PC-9 (cell line): ENCODE measurements around the gene GTF2F2. TPM values are rescaled to one million over a fixed set of nuclear protein-coding genes. Genes with fewer than 3 reads are reported as not detected.

Experiments used
- BruUV-seq: library from RNA; stranded (reverse); fragments of 400-500 nt; replicated peaks from 2 replicates; lab custom pipeline; 2021; lab: Mats Ljungman, UMichigan
- CTCF ChIA-PET: fragments of 300-600 bp; sonication (Branson Sonifier 250); formaldehyde crosslinking; loops from one replicate; lab custom pipeline; 2022; ENCODE audit warnings: antibody characterized with exemption; lab: Charles Lee
- POLR2A ChIA-PET: fragments of 300-600 bp; sonication (Branson Sonifier 250); formaldehyde crosslinking; loops from one replicate; lab custom pipeline; 2022; ENCODE audit warnings: antibody characterized with exemption; ENCODE audit not compliant: unreplicated experiment; lab: Charles Lee
- DNase-seq, 2 experiments: peaks; one replicate each; pipeline versions ENCODE4 v3.0.0 to v3.0.0-alpha.2; 2015 to 2022; ENCODE audit warnings: mixed read lengths in 1 of 2
- H2AFZ ChIP-seq: fragments of 200-600 bp; sonication (generic); 2 replicates; pipeline ENCODE4 v1.8.1; 2017; ENCODE audit warnings: antibody characterized with exemption
- H3F3A ChIP-seq: fragments of 200-600 bp; sonication (generic); 2 replicates; pipeline ENCODE4 v1.8.1; 2017; ENCODE audit warnings: antibody characterized with exemption, mild to moderate bottlenecking, low read depth; ENCODE audit not compliant: insufficient read depth
- H3K27ac ChIP-seq: fragments of 200-600 bp; sonication (generic); 2 replicates; pipeline ENCODE4 v1.6.1; 2016; ENCODE audit warnings: mixed run types
- H3K27me3 ChIP-seq: fragments of 200-600 bp; sonication (generic); 2 replicates; pipeline ENCODE4 v1.6.1; 2016; ENCODE audit warnings: low read depth, mixed run types; ENCODE audit not compliant: insufficient read depth
- H3K36me3 ChIP-seq: fragments of 200-600 bp; sonication (generic); 2 replicates; pipeline ENCODE4 v1.6.1; 2016; ENCODE audit warnings: low read depth, mixed run types
- H3K4me1 ChIP-seq: fragments of 200-600 bp; sonication (generic); replicated peaks from 2 replicates; pipeline ENCODE4 v1.6.1; 2016; ENCODE audit warnings: mixed run types; ENCODE audit not compliant: insufficient read depth
- H3K4me2 ChIP-seq: fragments of 200-600 bp; sonication (generic); 2 replicates; pipeline ENCODE4 v1.6.1; 2017; ENCODE audit warnings: mixed run types
- H3K4me3 ChIP-seq: fragments of 200-600 bp; sonication (generic); 2 replicates; pipeline ENCODE4 v1.6.1; 2016; ENCODE audit warnings: mixed run types
- H3K79me2 ChIP-seq: fragments of 200-600 bp; sonication (generic); 2 replicates; pipeline ENCODE4 v1.6.1; 2017; ENCODE audit warnings: low read depth, mixed run types
- H3K9me2 ChIP-seq: fragments of 200-600 bp; sonication (generic); 2 replicates; pipeline ENCODE4 v1.8.1; 2017; ENCODE audit warnings: mild to moderate bottlenecking; ENCODE audit not compliant: insufficient read depth
- H3K9me3 ChIP-seq: fragments of 200-600 bp; sonication (generic); 2 replicates; pipeline ENCODE4 v1.8.1; 2016; ENCODE audit warnings: low read depth; ENCODE audit not compliant: insufficient read depth
- H4K20me1 ChIP-seq: fragments of 200-600 bp; sonication (generic); 2 replicates; pipeline ENCODE4 v1.8.1; 2017; ENCODE audit not compliant: insufficient read depth
- EZH2 ChIP-seq: fragments of 200-600 bp; sonication (generic); IDR thresholded peaks from 2 replicates; pipeline ENCODE4 v1.8.0; 2017; ENCODE audit warnings: antibody characterized with exemption, low read depth
- intact Hi-C: fragments of 100-400 bp; cut with micrococcal nuclease; formaldehyde crosslinking; loops from one replicate; pipeline ENCODE4 v1.10.0; 2022; ENCODE audit not compliant: unreplicated experiment
- total RNA-seq: library from RNA; stranded (reverse); gene quantifications from 2 replicates; pipeline ENCODE4 v1.2.3, GENCODE V29; 2021
- TF ChIP-seq, protein P1 (sequence below): fragments of 200-600 bp; sonication (generic); conservative IDR thresholded peaks from 2 replicates; pipeline ENCODE4 v1.6.1; 2017; ENCODE audit warnings: mixed run types, antibody characterized with exemption, mild to moderate bottlenecking, moderate library complexity

The GTF2F2 gene
- total RNA-seq, 1 experiment from 2014 or later = 28.8 TPM

DNA sequence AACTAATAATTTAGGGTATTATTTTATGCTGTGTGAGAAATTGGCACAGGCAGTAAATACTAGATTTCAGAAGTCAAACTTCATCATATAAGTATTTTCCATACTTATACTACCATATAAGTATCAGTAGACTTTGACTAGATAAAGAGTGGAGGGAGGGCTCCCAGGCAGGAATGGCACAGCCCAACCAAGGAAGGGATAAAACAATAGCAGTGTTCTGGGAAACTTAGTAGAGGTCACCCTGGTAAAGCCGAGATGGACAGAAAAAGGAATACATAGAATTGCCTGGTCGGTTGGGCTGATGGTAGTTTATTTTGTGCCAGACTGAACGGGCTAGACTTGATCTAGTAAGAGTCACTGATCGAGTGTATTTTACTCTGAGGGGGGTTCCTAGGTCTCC, 100.1 kb downstream of the GTF2F2 start:
- H4K20me1 ChIP-seq = no peaks in the 10 kb centered on the region
- H3K4me3 ChIP-seq = no peak overlapping the region
- H3K36me3 ChIP-seq = no peaks in the 10 kb centered on the region
- CTCF ChIA-PET = no interaction called here
- intact Hi-C loops = loop anchor here (2.0 kb wide), 1 partner anchor 14 kb away; no protein-coding TSS in a partner anchor
- DNase-seq = no peak
- H3K9me3 ChIP-seq = no peaks in the 10 kb centered on the region
- H3K27me3 ChIP-seq = no peaks in the 10 kb centered on the region
- H3K27ac ChIP-seq = peak overlapping the region; percentile 82
- no peak for TF ChIP-seq EZH2
- TF ChIP-seq, protein P1, sequence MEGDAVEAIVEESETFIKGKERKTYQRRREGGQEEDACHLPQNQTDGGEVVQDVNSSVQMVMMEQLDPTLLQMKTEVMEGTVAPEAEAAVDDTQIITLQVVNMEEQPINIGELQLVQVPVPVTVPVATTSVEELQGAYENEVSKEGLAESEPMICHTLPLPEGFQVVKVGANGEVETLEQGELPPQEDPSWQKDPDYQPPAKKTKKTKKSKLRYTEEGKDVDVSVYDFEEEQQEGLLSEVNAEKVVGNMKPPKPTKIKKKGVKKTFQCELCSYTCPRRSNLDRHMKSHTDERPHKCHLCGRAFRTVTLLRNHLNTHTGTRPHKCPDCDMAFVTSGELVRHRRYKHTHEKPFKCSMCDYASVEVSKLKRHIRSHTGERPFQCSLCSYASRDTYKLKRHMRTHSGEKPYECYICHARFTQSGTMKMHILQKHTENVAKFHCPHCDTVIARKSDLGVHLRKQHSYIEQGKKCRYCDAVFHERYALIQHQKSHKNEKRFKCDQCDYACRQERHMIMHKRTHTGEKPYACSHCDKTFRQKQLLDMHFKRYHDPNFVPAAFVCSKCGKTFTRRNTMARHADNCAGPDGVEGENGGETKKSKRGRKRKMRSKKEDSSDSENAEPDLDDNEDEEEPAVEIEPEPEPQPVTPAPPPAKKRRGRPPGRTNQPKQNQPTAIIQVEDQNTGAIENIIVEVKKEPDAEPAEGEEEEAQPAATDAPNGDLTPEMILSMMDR = no peak
- H3K9me2 ChIP-seq = no peaks in the 10 kb centered on the region
- no peak overlapping the region for H2AFZ ChIP-seq
- TSS peak; percentile 17 for BruUV-seq
- POLR2A ChIA-PET = interaction anchor here (0.6 kb wide), 2 partner anchors 11 to 21 kb away, joined by 4 to 18 read pairs; no protein-coding TSS in a partner anchor
- H3K4me1 ChIP-seq = peaks cover 36% of the 10 kb centered on the region
- H3K79me2 ChIP-seq = peaks cover 43% of the 10 kb centered on the region
- H3F3A ChIP-seq = peaks cover 22% of the 10 kb centered on the region
- H3K4me2 ChIP-seq = no peak overlapping the region; the same call in 1 of the 2 replicates

DNA sequence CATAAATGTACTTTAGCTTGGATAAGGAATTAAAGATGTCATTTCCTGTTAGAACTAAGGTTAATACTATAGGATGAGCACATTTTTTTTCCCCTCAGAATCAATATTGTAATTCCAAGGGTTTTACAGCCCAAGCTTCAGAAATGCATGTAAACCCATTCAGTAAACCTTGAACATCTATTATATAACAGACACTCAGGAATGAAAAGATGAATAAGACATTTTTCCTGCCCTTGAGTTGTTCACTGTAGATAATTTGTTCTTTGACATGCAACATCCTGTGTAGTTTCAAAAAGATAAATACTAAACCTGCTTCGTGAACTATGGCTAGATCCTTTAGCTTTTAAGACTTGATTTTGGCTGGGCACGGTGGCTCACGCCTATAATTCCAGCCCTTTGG, 102.2 kb downstream of the GTF2F2 start:
- POLR2A ChIA-PET = no interaction called here
- Histone ChIP-seq H3K27me3 (no peaks in the 10 kb centered on the region), H3K9me3 (no peaks in the 10 kb centered on the region), H2AFZ (no peak overlapping the region), H3K27ac (no peak overlapping the region), H3K4me2 (no peak overlapping the region), H3K4me3 (no peak overlapping the region), H3K79me2 (peaks cover 40% of the 10 kb centered on the region), H3K4me1 (peaks cover 32% of the 10 kb centered on the region), H3K36me3 (no peaks in the 10 kb centered on the region), H4K20me1 (no peaks in the 10 kb centered on the region), H3K9me2 (no peaks in the 10 kb centered on the region), H3F3A (peaks cover 22% of the 10 kb centered on the region)
- no TSS peak for BruUV-seq
- intact Hi-C loops = no loop called here
- CTCF ChIA-PET = interaction anchor here (0.6 to 0.7 kb wide), 2 partner anchors 17 to 22 kb away, joined by 3 to 11 read pairs; no protein-coding TSS in a partner anchor
- TF ChIP-seq EZH2 = no peak
- TF ChIP-seq, protein P1 = no peak
- DNase-seq = no peak

DNA sequence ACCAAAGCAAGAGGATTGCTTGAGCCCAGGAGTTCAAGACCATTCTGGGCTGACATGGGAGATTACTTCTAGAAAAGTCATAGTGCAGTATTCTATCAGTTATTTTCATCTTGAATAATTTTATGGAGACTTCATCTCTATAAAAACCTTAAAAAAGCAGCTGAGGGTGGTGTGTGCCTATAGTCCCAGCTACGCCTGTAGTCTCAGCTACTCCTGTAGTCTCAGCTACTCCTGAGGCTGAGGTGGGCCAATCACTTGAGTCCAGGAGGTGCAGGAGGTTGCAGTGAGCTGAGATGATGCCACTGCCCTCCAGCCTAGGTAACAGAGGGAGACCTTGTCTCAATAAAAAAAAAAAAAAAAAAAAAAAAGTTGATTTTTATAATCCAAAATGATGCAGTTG, 102.6 kb downstream of the GTF2F2 start:
- Histone ChIP-seq H3K9me3 (no peaks in the 10 kb centered on the region), H3K9me2 (no peaks in the 10 kb centered on the region), H3K27ac (no peak overlapping the region), H3K79me2 (peaks cover 40% of the 10 kb centered on the region), H4K20me1 (no peaks in the 10 kb centered on the region), H3K4me3 (no peak overlapping the region), H3F3A (peaks cover 22% of the 10 kb centered on the region), H3K27me3 (no peaks in the 10 kb centered on the region), H2AFZ (no peak overlapping the region), H3K4me2 (no peak overlapping the region), H3K36me3 (no peaks in the 10 kb centered on the region), H3K4me1 (peaks cover 28% of the 10 kb centered on the region)
- intact Hi-C loops = no loop called here
- BruUV-seq = no TSS peak
- no peak for TF ChIP-seq EZH2
- TF ChIP-seq, protein P1 = no peak
- DNase-seq = no peak
- CTCF ChIA-PET = interaction anchor here (0.6 to 0.7 kb wide), 2 partner anchors 16 to 21 kb away, joined by 3 to 11 read pairs; no protein-coding TSS in a partner anchor
- POLR2A ChIA-PET = no interaction called here
